DND-41 (cell line): ENCODE results near the gene ORC1.

ENCODE experiments used
- CTCF ChIP-seq: IDR thresholded peaks from 2 replicates; pipeline ENCODE4 v1.5.1; 2012; ENCODE audit warnings: borderline replicate concordance, low read length, moderate library complexity, mild to moderate bottlenecking; ENCODE audit not compliant: poor library complexity, severe bottlenecking; ENCODE audit errors: extremely low read depth
- EZH2 ChIP-seq: IDR thresholded peaks from 3 replicates; pipeline ENCODE4 v1.6.1; 2012; ENCODE audit warnings: borderline replicate concordance, low read depth, mild to moderate bottlenecking, moderate library complexity, low read length, inconsistent platforms; ENCODE audit not compliant: severe bottlenecking

- TF ChIP-seq CTCF = no peak
- TF ChIP-seq EZH2 = no peak
Measured at GRCh38 chr1:52337439-52337838, 66.8 kb downstream of the ORC1 start.
